Liver (tissue), 9 donors: Measurements from ENCODE around the gene CTNNA1. TPM values are rescaled to one million over a fixed set of nuclear protein-coding genes. Genes with fewer than 3 reads are reported as not detected.

ENCODE experiments used
- DNase-seq: peaks from one replicate; pipeline ENCODE4 v3.0.0-alpha.2; 2017; ENCODE audit warnings: low spot score
- H3K27ac ChIP-seq, 2 donors: one replicate each; pipeline ENCODE4 v1.7.0; 2013; ENCODE audit warnings: inconsistent platforms in 2 of 2, low read length in 2 of 2, control low read depth in 1 of 2, low read depth in 1 of 2, mild to moderate bottlenecking in 1 of 2
- H3K27me3 ChIP-seq, 4 donors: one replicate each; pipeline versions ENCODE4 v1.6.1 to v1.7.0; 2013; ENCODE audit warnings: low read length in 3 of 4, inconsistent platforms in 1 of 4, mild to moderate bottlenecking in 1 of 4, moderate library complexity in 1 of 4; ENCODE audit not compliant: control insufficient read depth in 4 of 4, insufficient read depth in 4 of 4
- H3K36me3 ChIP-seq, 4 donors: one replicate each; pipeline versions ENCODE4 v1.6.1 to v1.7.0; 2013; ENCODE audit warnings: low read length in 3 of 4, mild to moderate bottlenecking in 3 of 4, low read depth in 1 of 4, moderate library complexity in 1 of 4; ENCODE audit not compliant: control insufficient read depth in 4 of 4, insufficient read depth in 3 of 4
- H3K4me1 ChIP-seq, 4 donors: one replicate each; pipeline versions ENCODE4 v1.6.1 to v1.7.0; 2013; ENCODE audit warnings: low read length in 3 of 4, mild to moderate bottlenecking in 3 of 4, moderate library complexity in 1 of 4; ENCODE audit not compliant: control insufficient read depth in 4 of 4, insufficient read depth in 4 of 4
- H3K4me3 ChIP-seq, 3 donors: one replicate each; pipeline versions ENCODE4 v1.6.1 to v1.7.0; 2013; ENCODE audit warnings: low read length in 3 of 3, control low read depth in 1 of 3, low read depth in 1 of 3, mild to moderate bottlenecking in 1 of 3
- H3K9ac ChIP-seq, 2 donors: one replicate each; pipeline ENCODE4 v1.7.0; 2013; ENCODE audit warnings: low read length in 2 of 2, mild to moderate bottlenecking in 2 of 2, moderate library complexity in 2 of 2, control low read depth in 1 of 2, low read depth in 1 of 2
- H3K9me3 ChIP-seq, 4 donors: one replicate each; pipeline versions ENCODE4 v1.6.1 to v1.7.0; 2013; ENCODE audit warnings: low read length in 3 of 4; ENCODE audit not compliant: control insufficient read depth in 4 of 4
- ATF3 ChIP-seq: IDR thresholded peaks from 2 replicates; pipeline ENCODE4 v1.6.1; 2016; ENCODE audit warnings: antibody characterized with exemption
- EGR1 ChIP-seq, 2 donors: IDR thresholded peaks; 2 replicates each; pipeline ENCODE4 v1.6.1; 2016 to 2018; ENCODE audit warnings: antibody characterized with exemption in 2 of 2, low read depth in 2 of 2
- FOXA2 ChIP-seq: IDR thresholded peaks from 2 replicates; pipeline ENCODE4 v1.6.1; 2016; ENCODE audit warnings: antibody characterized with exemption
- GABPA ChIP-seq, 2 donors: IDR thresholded peaks in 1 of 2; conservative IDR thresholded peaks in 1 of 2; 2 replicates each; pipeline ENCODE4 v1.6.1; 2016; ENCODE audit warnings: antibody characterized with exemption in 2 of 2, mild to moderate bottlenecking in 1 of 2, moderate library complexity in 1 of 2
- HNF4A ChIP-seq, 2 donors: conservative IDR thresholded peaks; 2 replicates each; pipeline ENCODE4 v1.6.1; 2016; ENCODE audit warnings: antibody characterized with exemption in 2 of 2, mild to moderate bottlenecking in 2 of 2
- HNF4G ChIP-seq: IDR thresholded peaks from 2 replicates; pipeline ENCODE4 v1.6.1; 2016; ENCODE audit warnings: antibody characterized with exemption
- JUND ChIP-seq, 2 donors: IDR thresholded peaks; 2 replicates each; pipeline ENCODE4 v1.6.1; 2016; ENCODE audit warnings: antibody characterized with exemption in 2 of 2
- NR2F2 ChIP-seq: IDR thresholded peaks from 2 replicates; pipeline ENCODE4 v1.6.1; 2016; ENCODE audit warnings: antibody characterized with exemption
- RAD21 ChIP-seq, 2 donors: IDR thresholded peaks; 2 replicates each; pipeline ENCODE4 v1.6.1; 2016; ENCODE audit warnings: antibody characterized with exemption in 2 of 2, mild to moderate bottlenecking in 2 of 2
- SP1 ChIP-seq: IDR thresholded peaks from 2 replicates; pipeline ENCODE4 v1.6.1; 2018; ENCODE audit warnings: antibody characterized with exemption, mild to moderate bottlenecking
- TAF1 ChIP-seq: conservative IDR thresholded peaks from 2 replicates; pipeline ENCODE4 v1.6.1; 2016; ENCODE audit warnings: antibody characterized with exemption, mild to moderate bottlenecking
- YY1 ChIP-seq: IDR thresholded peaks from 2 replicates; pipeline ENCODE4 v1.6.1; 2016; ENCODE audit warnings: antibody characterized with exemption, mild to moderate bottlenecking
- ZBTB33 ChIP-seq: IDR thresholded peaks from 2 replicates; pipeline ENCODE4 v1.6.1; 2016; ENCODE audit warnings: antibody characterized with exemption
- WGBS: extraction: QIAGEN DNeasy Blood & Tissue Kit; methylation state at CpG from one replicate; pipeline ENCODE4 v1.1.7; 2013; 5-methylcytosine and 5-hydroxymethylcytosine counted together
- polyA plus RNA-seq, 2 donors: library from polyadenylated mRNA; stranded (reverse) in 1 of 2; unstranded in 1 of 2; fragments of 200-250 nt in 1 of 2; fragments of >200 nt in 1 of 2; fragmentation: Nextera tagmentation in 1 of 2; extraction: Ambion mirVana in 1 of 2; gene quantifications; one replicate each; pipeline versions ENCODE4 v1.2.1 to v1.2.3, GENCODE V29; 2013 to 2015
- total RNA-seq, 2 donors: library from RNA; depleted of rRNA; stranded (reverse); fragments of >200 nt; gene quantifications; one replicate each; pipeline ENCODE4 v1.2.3, GENCODE V29; 2014
- TF ChIP-seq, protein P1 (sequence below): IDR thresholded peaks from 2 replicates; pipeline ENCODE4 v1.6.1; 2016; ENCODE audit warnings: antibody characterized with exemption, mild to moderate bottlenecking
- TF ChIP-seq, protein P2 (sequence below): IDR thresholded peaks from 2 replicates; pipeline ENCODE4 v1.6.1; 2016; ENCODE audit warnings: antibody characterized with exemption
- donor health status: healthy.
- donor health status: healthy.
- donor health status: healthy.
- donor health status: healthy.
- donor health status: healthy.

The CTNNA1 gene
- total and polyA plus RNA-seq, 4 donors = 39.9 to 150 (median 103) TPM

DNA sequence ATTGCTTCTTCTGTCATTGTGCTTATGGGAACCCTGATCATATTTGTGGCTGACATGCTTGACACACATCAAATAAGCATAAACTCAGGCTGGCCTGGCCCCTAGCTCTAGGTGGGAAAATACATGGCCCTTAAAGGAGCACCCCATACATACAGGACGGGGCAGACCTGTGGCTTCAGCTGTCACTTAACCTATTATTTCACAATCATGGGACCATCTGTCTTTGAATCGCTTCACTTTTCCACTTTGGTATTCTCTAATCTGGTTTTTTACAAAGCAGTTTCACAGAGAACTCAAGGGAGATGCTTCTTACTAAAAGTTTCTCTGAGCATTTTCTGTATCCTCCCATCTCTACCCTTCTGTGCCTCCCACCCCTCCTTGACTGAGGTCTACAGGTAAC is 156.5 kb downstream of the CTNNA1 start:
- Histone ChIP-seq H3K4me3 (no peak overlapping the region), H3K9ac (no peak overlapping the region), H3K4me1 (no peaks in the 10 kb centered on the region), H3K27me3 (no peaks in the 10 kb centered on the region), H3K9me3 (no peaks in the 10 kb centered on the region), H3K36me3 (peaks cover 6 to 22% (median 13%) of the 10 kb centered on the region in 4 donors), H3K27ac (no peak overlapping the region)
- DNase-seq = no peak
- 95% methylated on average over 2 of the region's 2 CpGs for WGBS
- TF ChIP-seq YY1 (no peak), GABPA (IDR thresholded peaks at IDR 0.05 in 1 of 2, conservative IDR thresholded peaks at IDR 0.05 in 1 of 2) (no peak), NR2F2 (no peak), SP1 (no peak), HNF4A (conservative IDR thresholded peaks at IDR 0.05) (no peak), JUND (IDR thresholded peaks at IDR 0.05) (no peak), RAD21 (IDR thresholded peaks at IDR 0.05) (no peak), EGR1 (IDR thresholded peaks at IDR 0.05; ENCODE audit: low read depth in 2 of 2) (no peak), ATF3 (no peak), TAF1 (no peak), HNF4G (no peak), ZBTB33 (no peak), FOXA2 (no peak)
- TF ChIP-seq, protein P1, sequence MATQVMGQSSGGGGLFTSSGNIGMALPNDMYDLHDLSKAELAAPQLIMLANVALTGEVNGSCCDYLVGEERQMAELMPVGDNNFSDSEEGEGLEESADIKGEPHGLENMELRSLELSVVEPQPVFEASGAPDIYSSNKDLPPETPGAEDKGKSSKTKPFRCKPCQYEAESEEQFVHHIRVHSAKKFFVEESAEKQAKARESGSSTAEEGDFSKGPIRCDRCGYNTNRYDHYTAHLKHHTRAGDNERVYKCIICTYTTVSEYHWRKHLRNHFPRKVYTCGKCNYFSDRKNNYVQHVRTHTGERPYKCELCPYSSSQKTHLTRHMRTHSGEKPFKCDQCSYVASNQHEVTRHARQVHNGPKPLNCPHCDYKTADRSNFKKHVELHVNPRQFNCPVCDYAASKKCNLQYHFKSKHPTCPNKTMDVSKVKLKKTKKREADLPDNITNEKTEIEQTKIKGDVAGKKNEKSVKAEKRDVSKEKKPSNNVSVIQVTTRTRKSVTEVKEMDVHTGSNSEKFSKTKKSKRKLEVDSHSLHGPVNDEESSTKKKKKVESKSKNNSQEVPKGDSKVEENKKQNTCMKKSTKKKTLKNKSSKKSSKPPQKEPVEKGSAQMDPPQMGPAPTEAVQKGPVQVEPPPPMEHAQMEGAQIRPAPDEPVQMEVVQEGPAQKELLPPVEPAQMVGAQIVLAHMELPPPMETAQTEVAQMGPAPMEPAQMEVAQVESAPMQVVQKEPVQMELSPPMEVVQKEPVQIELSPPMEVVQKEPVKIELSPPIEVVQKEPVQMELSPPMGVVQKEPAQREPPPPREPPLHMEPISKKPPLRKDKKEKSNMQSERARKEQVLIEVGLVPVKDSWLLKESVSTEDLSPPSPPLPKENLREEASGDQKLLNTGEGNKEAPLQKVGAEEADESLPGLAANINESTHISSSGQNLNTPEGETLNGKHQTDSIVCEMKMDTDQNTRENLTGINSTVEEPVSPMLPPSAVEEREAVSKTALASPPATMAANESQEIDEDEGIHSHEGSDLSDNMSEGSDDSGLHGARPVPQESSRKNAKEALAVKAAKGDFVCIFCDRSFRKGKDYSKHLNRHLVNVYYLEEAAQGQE = no peak
- TF ChIP-seq, protein P2, sequence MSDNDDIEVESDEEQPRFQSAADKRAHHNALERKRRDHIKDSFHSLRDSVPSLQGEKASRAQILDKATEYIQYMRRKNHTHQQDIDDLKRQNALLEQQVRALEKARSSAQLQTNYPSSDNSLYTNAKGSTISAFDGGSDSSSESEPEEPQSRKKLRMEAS = no peak

- 94% methylated on average over 7 of the region's 7 CpGs for WGBS
- no peaks in the 10 kb centered on the region for H3K9me3 ChIP-seq
These were observed 157.4 kb downstream of the CTNNA1 start for GRCh38 chr5:138910546-138911185.

More at GRCh38 chr5:138910546-138911185, 157.4 kb downstream of the CTNNA1 start:
- no peak overlapping the region for H3K9ac ChIP-seq
- no peaks in the 10 kb centered on the region for H3K4me1 ChIP-seq
- no peaks in the 10 kb centered on the region for H3K27me3 ChIP-seq
- H3K4me3 ChIP-seq = no peak overlapping the region
- peaks cover 6 to 14% (median 8%) of the 10 kb centered on the region in 4 donors for H3K36me3 ChIP-seq
- no peak for DNase-seq
- H3K27ac ChIP-seq = no peak overlapping the region
- TF ChIP-seq ATF3 (no peak), ZBTB33 (no peak), TAF1 (no peak), SP1 (no peak), GABPA (IDR thresholded peaks at IDR 0.05 in 1 of 2, conservative IDR thresholded peaks at IDR 0.05 in 1 of 2) (no peak), JUND (IDR thresholded peaks at IDR 0.05) (no peak), RAD21 (IDR thresholded peaks at IDR 0.05) (no peak)
- TF ChIP-seq, protein P1 = no peak
- TF ChIP-seq, protein P2 = no peak
